Measurements from ENCODE around the gene CFAP97D1.
"Not testable (repeated sequence)": the region's sequence is repeated elsewhere in the genome, so short reads cannot be mapped to it uniquely, and the experiment has no call there.

Gene CFAP97D1

DNA sequence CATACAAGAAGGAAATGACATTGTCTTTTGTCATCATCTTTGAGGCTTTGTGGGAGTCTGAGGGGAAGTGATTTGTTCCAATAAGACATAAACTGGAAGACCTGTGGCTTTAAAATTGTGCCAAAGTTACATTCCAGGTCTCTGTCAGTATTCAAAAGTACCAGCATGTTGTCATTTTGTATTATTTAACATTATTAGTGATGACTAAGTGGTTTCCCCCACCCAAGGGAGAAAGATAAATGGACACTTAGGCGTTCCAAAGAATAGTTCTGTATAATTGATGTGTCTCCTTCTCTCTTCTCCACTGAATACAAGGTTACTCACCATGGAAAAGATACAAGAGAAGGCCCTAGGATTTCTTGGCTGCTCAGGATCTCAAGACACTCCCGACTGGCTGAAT is 3.8 kb downstream of the CFAP97D1 start:
- Histone ChIP-seq H3K27ac (ENCODE audit: low read length) (no peak overlapping the region), H3K4me1 (ENCODE audit: control insufficient read depth, low read depth, low read length) (no peaks in the 10 kb centered on the region), H3K27me3 (ENCODE audit: control insufficient read depth, insufficient read depth, low read length) (peaks cover 21% of the 10 kb centered on the region), H3K9me3 (ENCODE audit: control insufficient read depth, low read depth, low read length) (no peaks in the 10 kb centered on the region), H3K4me3 (ENCODE audit: low read length) (no peak overlapping the region), H3K36me3 (ENCODE audit: control insufficient read depth, low read depth, low read length) (no peaks in the 10 kb centered on the region), H3K9ac (ENCODE audit: low read length) (no peak overlapping the region)

DNA sequence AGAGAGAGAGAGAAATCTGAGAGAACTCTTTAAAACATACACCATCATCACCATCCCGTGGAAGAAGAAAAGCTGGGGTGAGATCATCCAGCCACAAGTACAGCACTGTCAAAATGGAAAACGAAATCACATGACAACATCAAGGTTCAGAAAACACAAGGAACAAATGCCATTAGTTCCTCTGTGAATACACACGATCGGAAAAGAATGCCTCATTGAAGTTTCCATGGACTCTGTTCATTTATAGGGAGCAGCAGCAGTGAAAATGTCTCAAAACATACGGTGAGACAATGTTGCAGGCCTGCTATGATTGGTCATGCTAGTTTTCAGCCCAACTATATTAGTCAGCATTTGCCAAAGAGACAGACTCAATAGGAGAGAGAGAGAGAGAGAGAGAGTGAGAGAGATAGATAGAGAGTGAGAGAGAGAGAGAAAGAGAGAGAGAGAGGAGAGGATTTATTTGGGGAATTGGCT is 4.4 kb downstream of the CFAP97D1 start:
- Histone ChIP-seq H3K36me3 (ENCODE audit: control insufficient read depth, low read depth, low read length) (no peaks in the 10 kb centered on the region), H3K27ac (ENCODE audit: low read length) (no peak overlapping the region), H3K4me3 (ENCODE audit: low read length) (no peak overlapping the region), H3K4me1 (ENCODE audit: control insufficient read depth, low read depth, low read length) (no peaks in the 10 kb centered on the region), H3K27me3 (ENCODE audit: control insufficient read depth, insufficient read depth, low read length) (peaks cover 15% of the 10 kb centered on the region), H3K9me3 (ENCODE audit: control insufficient read depth, low read depth, low read length) (no peaks in the 10 kb centered on the region), H3K9ac (ENCODE audit: low read length) (no peak overlapping the region)

DNA sequence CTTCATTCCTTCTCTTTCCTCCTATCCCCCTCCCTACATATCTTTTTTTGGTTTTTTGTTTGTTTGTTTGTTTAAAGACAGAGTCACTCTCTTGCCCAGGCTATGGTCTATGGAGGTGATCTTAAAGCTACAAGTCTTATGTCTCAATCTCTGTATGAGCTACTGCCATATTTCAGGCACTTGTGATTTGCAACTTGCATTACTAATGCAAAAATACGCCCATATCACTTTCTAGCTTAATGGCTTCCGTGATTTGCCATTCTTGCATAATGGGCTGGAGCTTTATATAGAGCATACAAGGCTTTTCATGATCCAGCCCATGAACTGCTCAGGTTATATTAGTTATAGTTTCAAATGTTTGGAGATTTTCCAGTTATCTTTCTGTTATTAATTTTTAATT is 7.5 kb downstream of the CFAP97D1 start:
- no peak overlapping the region for H3K4me3 ChIP-seq (ENCODE audit: low read length)
- H3K27ac ChIP-seq (ENCODE audit: low read length) = no peak overlapping the region
- no peaks in the 10 kb centered on the region for H3K36me3 ChIP-seq (ENCODE audit: control insufficient read depth, low read depth, low read length)
- no peaks in the 10 kb centered on the region for H3K27me3 ChIP-seq (ENCODE audit: control insufficient read depth, insufficient read depth, low read length)
- no peak overlapping the region for H3K9ac ChIP-seq (ENCODE audit: low read length)
- no peaks in the 10 kb centered on the region for H3K4me1 ChIP-seq (ENCODE audit: control insufficient read depth, low read depth, low read length)
- H3K9me3 ChIP-seq (ENCODE audit: control insufficient read depth, low read depth, low read length) = no peaks in the 10 kb centered on the region

DNA sequence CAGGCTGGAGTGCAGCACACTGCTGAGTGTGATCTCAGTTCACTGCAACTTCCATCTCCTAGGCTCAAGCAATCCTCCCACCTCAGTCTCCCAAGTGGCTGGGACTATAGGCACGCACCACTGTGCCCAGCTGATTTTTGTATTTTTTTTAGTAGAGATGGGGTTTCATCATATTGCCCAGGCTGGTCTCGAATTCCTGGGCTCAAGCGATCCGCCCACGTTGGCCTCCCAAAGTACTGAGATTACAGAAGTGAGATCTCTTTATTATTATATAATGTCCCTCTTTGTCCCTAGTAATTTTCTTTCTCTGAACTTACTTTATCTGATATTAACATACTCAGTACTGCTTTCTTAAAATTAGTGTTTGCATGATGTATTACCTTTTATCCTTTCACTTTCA is 8.3 kb downstream of the CFAP97D1 start:
- H3K36me3 ChIP-seq (ENCODE audit: control insufficient read depth, low read depth, low read length) = no peaks in the 10 kb centered on the region
- no peak overlapping the region for H3K27ac ChIP-seq (ENCODE audit: low read length)
- no peaks in the 10 kb centered on the region for H3K27me3 ChIP-seq (ENCODE audit: control insufficient read depth, insufficient read depth, low read length)
- H3K4me3 ChIP-seq (ENCODE audit: low read length) = no peak overlapping the region
- no peaks in the 10 kb centered on the region for H3K4me1 ChIP-seq (ENCODE audit: control insufficient read depth, low read depth, low read length)
- no peak overlapping the region for H3K9ac ChIP-seq (ENCODE audit: low read length)
- no peaks in the 10 kb centered on the region for H3K9me3 ChIP-seq (ENCODE audit: control insufficient read depth, low read depth, low read length)

DNA sequence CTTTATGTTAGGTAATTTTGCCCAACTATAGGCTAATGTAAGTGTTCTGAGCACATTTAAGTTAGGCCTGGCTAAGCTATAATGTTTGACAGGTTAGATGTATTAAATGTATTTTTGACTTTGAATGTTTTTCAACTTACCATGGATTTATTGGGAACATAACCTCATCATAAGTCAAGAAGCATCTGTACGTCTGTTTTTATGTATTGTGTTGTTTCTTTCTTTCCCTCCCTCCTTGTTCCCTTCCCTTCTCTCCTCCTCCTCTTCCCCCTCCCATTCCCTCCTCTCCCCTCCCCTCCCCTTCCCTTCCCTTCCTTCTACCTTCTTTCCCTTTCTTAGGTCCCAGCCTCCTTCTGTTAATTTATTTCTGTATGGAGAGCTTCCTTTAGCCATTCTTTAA is 9.2 kb downstream of the CFAP97D1 start:
- Histone ChIP-seq H3K9ac (ENCODE audit: low read length) (no peak overlapping the region), H3K4me1 (ENCODE audit: control insufficient read depth, low read depth, low read length) (no peaks in the 10 kb centered on the region), H3K9me3 (ENCODE audit: control insufficient read depth, low read depth, low read length) (no peaks in the 10 kb centered on the region), H3K27me3 (ENCODE audit: control insufficient read depth, insufficient read depth, low read length) (no peaks in the 10 kb centered on the region), H3K4me3 (ENCODE audit: low read length) (no peak overlapping the region), H3K27ac (ENCODE audit: low read length) (no peak overlapping the region), H3K36me3 (ENCODE audit: control insufficient read depth, low read depth, low read length) (no peaks in the 10 kb centered on the region)

DNA sequence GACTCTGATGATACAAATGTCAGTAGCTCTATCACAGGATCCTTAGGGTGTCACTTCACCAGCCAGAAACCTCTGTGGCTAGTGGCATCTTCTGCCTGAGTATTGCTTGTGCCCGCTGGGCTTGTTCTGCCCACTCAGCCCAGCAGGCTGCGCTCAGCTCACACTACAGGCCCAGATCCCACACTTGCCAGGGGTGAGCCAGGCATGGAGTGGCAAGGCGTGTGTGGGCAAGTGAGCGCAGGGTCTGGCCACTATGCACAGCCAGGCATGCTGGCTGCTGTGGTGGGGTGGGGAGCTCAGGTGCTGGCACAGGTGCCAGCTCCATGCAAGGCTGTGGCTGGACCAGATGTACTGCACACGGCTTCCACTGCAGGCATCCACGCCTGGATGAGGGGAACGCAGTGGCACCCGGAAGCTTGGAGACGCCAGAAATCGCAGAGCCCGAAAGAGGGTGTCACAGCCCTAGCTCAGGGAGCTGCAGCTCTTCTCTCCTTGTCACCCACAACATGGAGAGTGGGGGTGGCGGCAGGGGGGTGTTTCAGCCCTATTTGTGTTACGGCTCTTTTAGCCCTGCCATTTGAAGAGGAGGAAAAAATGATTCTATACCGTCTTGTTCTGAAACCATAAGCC is 10.2 kb downstream of the CFAP97D1 start:
- no peaks in the 10 kb centered on the region for H3K4me1 ChIP-seq (ENCODE audit: control insufficient read depth, low read depth, low read length)
- H3K36me3 ChIP-seq (ENCODE audit: control insufficient read depth, low read depth, low read length) = no peaks in the 10 kb centered on the region
- no peaks in the 10 kb centered on the region for H3K9me3 ChIP-seq (ENCODE audit: control insufficient read depth, low read depth, low read length)
- no peak overlapping the region for H3K27ac ChIP-seq (ENCODE audit: low read length)
- H3K4me3 ChIP-seq (ENCODE audit: low read length) = no peak overlapping the region
- no peaks in the 10 kb centered on the region for H3K27me3 ChIP-seq (ENCODE audit: control insufficient read depth, insufficient read depth, low read length)
- no peak overlapping the region for H3K9ac ChIP-seq (ENCODE audit: low read length)

DNA sequence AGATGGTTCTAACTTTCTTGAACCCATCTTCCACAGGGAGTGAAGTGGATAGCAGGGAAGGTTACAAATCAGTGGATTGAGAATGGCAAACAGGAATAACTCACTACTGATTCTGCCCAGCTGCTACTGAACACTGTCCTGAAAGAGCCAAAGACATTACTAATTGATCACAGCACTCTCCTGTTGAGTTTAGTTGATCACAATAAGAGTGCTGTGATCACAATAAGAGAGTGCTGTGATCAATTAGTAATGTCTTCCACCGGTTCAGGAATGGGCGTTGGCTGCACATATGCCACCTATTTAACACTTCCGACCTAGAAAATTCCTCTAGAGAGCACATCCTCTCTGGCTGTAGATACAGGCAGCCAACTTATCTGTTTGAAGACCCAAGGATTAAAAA is 11.4 kb downstream of the CFAP97D1 start:
- Histone ChIP-seq H3K4me1 (ENCODE audit: control insufficient read depth, low read depth, low read length) (no peaks in the 10 kb centered on the region), H3K9me3 (ENCODE audit: control insufficient read depth, low read depth, low read length) (no peaks in the 10 kb centered on the region), H3K9ac (ENCODE audit: low read length) (no peak overlapping the region), H3K4me3 (ENCODE audit: low read length) (no peak overlapping the region), H3K27ac (ENCODE audit: low read length) (no peak overlapping the region), H3K36me3 (ENCODE audit: control insufficient read depth, low read depth, low read length) (no peaks in the 10 kb centered on the region), H3K27me3 (ENCODE audit: control insufficient read depth, insufficient read depth, low read length) (no peaks in the 10 kb centered on the region)

DNA sequence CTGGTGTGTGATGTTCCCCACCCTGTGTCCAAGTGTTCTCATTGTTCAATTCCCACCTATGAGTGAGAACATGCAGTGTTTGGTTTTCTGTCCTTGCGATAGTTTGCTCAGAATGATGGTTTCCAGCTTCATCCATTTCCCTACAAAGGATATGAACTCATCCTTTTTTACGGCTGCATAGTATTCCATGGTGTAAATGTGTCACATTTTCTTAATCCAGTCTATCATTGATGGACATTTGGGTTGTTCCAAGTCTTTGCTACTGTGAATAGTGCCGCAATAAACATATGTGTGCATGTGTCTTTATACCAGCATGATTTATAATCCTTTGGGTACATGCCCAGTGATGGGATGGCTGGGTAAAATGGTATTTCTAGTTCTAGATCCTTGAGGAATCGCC is 12.4 kb downstream of the CFAP97D1 start:
- not testable (repeated sequence) for H3K27me3 ChIP-seq (ENCODE audit: control insufficient read depth, insufficient read depth, low read length)

DNA sequence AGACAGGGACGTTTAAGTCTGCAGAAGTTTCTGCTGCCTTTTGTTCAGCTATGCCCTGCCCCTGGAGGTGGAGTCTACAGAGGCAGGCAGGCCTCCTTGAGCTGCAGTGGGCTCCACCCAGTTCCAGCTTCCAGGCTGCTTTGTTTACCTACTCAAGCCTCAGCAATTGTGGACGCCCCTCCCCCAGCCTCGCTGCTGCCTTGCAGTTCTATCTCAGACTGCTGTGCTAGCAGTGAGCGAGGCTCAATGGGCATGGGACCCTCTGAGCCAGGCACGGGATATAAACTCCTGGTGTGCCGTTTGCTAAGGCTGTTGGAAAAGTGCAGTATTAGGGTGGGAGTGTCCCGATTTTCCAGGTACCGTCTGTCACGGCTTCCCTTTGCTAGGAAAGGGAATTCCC is 17.8 kb downstream of the CFAP97D1 start:
- not testable (repeated sequence) for H3K9ac ChIP-seq (ENCODE audit: low read length); H3K4me3 ChIP-seq (ENCODE audit: low read length); H3K9me3 ChIP-seq (ENCODE audit: control insufficient read depth, low read depth, low read length); H3K27ac ChIP-seq (ENCODE audit: low read length); H3K36me3 ChIP-seq (ENCODE audit: control insufficient read depth, low read depth, low read length); H3K4me1 ChIP-seq (ENCODE audit: control insufficient read depth, low read depth, low read length); H3K27me3 ChIP-seq (ENCODE audit: control insufficient read depth, insufficient read depth, low read length)

More for the DNA sequence above, 12.4 kb downstream of the CFAP97D1 start:
- H3K4me1 ChIP-seq (ENCODE audit: control insufficient read depth, low read depth, low read length); H3K4me3 ChIP-seq (ENCODE audit: low read length); H3K27ac ChIP-seq (ENCODE audit: low read length); H3K9me3 ChIP-seq (ENCODE audit: control insufficient read depth, low read depth, low read length); H3K36me3 ChIP-seq (ENCODE audit: control insufficient read depth, low read depth, low read length); H3K9ac ChIP-seq (ENCODE audit: low read length): not testable (repeated sequence)

DNA sequence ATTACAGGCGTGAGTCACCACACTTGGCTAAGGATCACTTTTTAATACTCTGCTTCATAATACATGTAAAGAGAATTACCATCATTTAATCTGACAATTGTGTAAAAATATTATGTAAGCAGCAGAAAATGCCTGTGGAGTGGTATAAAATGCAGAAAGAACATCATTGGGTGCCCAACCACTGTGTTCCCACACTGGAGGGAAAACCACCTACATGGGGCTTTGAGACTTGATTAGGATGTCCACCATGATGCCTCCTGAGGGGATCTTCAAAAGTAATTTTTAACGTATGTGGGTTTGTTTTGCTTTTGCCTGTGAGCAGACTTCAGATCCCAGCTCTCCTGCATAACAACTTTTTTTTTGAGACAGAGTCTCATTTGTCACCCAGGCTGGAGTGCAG is 18.8 kb downstream of the CFAP97D1 start:
- H3K9me3 ChIP-seq (ENCODE audit: control insufficient read depth, low read depth, low read length) = no peaks in the 10 kb centered on the region
- no peak overlapping the region for H3K9ac ChIP-seq (ENCODE audit: low read length)
- no peaks in the 10 kb centered on the region for H3K27me3 ChIP-seq (ENCODE audit: control insufficient read depth, insufficient read depth, low read length)
- no peak overlapping the region for H3K27ac ChIP-seq (ENCODE audit: low read length)
- H3K36me3 ChIP-seq (ENCODE audit: control insufficient read depth, low read depth, low read length) = no peaks in the 10 kb centered on the region
- H3K4me3 ChIP-seq (ENCODE audit: low read length) = no peak overlapping the region
- H3K4me1 ChIP-seq (ENCODE audit: control insufficient read depth, low read depth, low read length) = peaks cover 15% of the 10 kb centered on the region

DNA sequence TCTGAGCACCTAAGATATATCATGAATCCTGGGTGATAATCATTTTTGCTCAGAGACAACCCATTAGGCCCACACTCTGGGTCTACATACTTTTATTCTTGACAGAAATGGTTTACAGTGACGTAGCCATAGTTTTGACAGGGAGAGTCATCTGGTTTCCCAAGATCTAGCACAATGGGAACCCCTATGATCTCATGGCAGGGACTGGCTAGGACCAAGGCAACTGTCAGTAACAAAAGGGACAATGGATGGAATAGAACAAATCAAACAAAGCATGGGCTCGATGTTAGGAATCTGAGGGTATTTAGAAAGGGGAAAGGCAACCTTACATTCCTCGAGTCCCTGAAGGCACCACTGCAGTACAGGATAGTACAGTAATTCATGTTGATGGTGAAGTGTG is 20.5 kb downstream of the CFAP97D1 start:
- H3K4me1 ChIP-seq (ENCODE audit: control insufficient read depth, low read depth, low read length) = peaks cover 21% of the 10 kb centered on the region
- H3K9ac ChIP-seq (ENCODE audit: low read length) = no peak overlapping the region
- H3K27ac ChIP-seq (ENCODE audit: low read length) = no peak overlapping the region
- no peaks in the 10 kb centered on the region for H3K27me3 ChIP-seq (ENCODE audit: control insufficient read depth, insufficient read depth, low read length)
- H3K36me3 ChIP-seq (ENCODE audit: control insufficient read depth, low read depth, low read length) = no peaks in the 10 kb centered on the region
- no peaks in the 10 kb centered on the region for H3K9me3 ChIP-seq (ENCODE audit: control insufficient read depth, low read depth, low read length)
- no peak overlapping the region for H3K4me3 ChIP-seq (ENCODE audit: low read length)

DNA sequence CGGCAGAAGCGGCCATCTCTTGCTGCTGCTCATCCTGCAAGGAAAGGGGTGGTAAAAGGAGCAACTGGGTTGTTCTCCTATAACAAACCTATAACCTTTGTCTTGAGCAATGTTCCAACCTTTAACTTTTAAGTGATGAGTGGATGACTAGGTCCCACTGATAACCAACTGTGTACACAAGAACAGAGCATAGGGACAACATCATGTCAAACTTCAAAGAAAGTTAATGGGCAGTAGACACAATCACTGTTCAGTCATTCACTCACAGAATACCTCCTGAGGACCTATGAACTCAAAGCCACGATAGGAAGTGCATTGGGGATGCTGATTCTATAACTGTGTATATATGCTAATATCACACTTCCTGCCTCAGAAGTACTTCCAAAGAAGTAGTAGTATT is 21.6 kb downstream of the CFAP97D1 start:
- no peaks in the 10 kb centered on the region for H3K9me3 ChIP-seq (ENCODE audit: control insufficient read depth, low read depth, low read length)
- H3K27me3 ChIP-seq (ENCODE audit: control insufficient read depth, insufficient read depth, low read length) = no peaks in the 10 kb centered on the region
- peaks cover 21% of the 10 kb centered on the region for H3K4me1 ChIP-seq (ENCODE audit: control insufficient read depth, low read depth, low read length)
- H3K36me3 ChIP-seq (ENCODE audit: control insufficient read depth, low read depth, low read length) = no peaks in the 10 kb centered on the region
- H3K27ac ChIP-seq (ENCODE audit: low read length) = no peak overlapping the region
- no peak overlapping the region for H3K4me3 ChIP-seq (ENCODE audit: low read length)
- H3K9ac ChIP-seq (ENCODE audit: low read length) = no peak overlapping the region
